K562 (cell line): Measurements from ENCODE around the gene HP. TPM values are rescaled to one million over a fixed set of nuclear protein-coding genes. Genes with fewer than 3 reads are reported as not detected.
A peak's percentile ranks its signal among the peaks of the same experiment; 100 is the strongest.

Experiments
- ATAC-seq: fragments of 200-7000 bp; cut with Tn5 transposase; 3 replicates; pipeline ENCODE4 v1.9.1; 2020; ENCODE audit warnings: moderate library complexity
- BruUV-seq: library from RNA; stranded (reverse); fragments of 400-500 nt; replicated peaks from 2 replicates; lab custom pipeline; 2021; lab: Mats Ljungman, UMichigan
- CTCF ChIA-PET: fragments of 300-600 bp; formaldehyde crosslinking; extraction: SDS; loops from one replicate; lab custom pipeline; 2021; ENCODE audit warnings: low intra/inter-chr PET ratio; lab: Yijun Ruan, JAX
- POLR2A ChIA-PET: fragments of 300-600, 350-650 bp; sonication (Branson Sonifier 250); formaldehyde crosslinking; extraction: SDS; loops from one replicate; lab custom pipeline; 2021; ENCODE audit warnings: antibody characterized with exemption, inconsistent platforms; lab: Yijun Ruan, JAX
- DNase-seq, 4 experiments: peaks; one replicate each; pipeline versions ENCODE4 v3.0.0 to v3.0.0-alpha.2; 2011 to 2018; ENCODE audit warnings: low spot score in 3 of 4, mixed read lengths in 3 of 4; ENCODE audit errors: extremely low read depth in 1 of 4
- FAIRE-seq: peaks from 2 replicates; lab custom pipeline; 2011; peaks lifted over from hg19 to GRCh38; lab: Jason Lieb, UNC
- H2AFZ ChIP-seq: 2 replicates; pipeline ENCODE4 v1.6.0; 2011; ENCODE audit warnings: low read depth, low read length, control low read depth, inconsistent platforms
- H3K27ac ChIP-seq: fragments of 200-600 bp; 3 replicates; pipeline ENCODE4 v1.8.0; 2011; ENCODE audit warnings: low read depth, mild to moderate bottlenecking, control low read depth, inconsistent platforms, low read length, moderate library complexity, mixed read lengths; ENCODE audit errors: extremely low read depth
- H3K27me3 ChIP-seq, 2 experiments: fragments of 300-600 bp in 1 of 2; 2 replicates in 1 of 2; 3 replicates in 1 of 2; pipeline versions ENCODE4 v1.6.0 to v1.8.0; 2011; ENCODE audit warnings: inconsistent platforms in 2 of 2, low read length in 2 of 2, mild to moderate bottlenecking in 1 of 2, mixed read lengths in 1 of 2, moderate library complexity in 1 of 2; ENCODE audit not compliant: control insufficient read depth in 2 of 2, insufficient read depth in 2 of 2
- H3K36me3 ChIP-seq: fragments of 300-600 bp; 3 replicates; pipeline ENCODE4 v1.8.0; 2011; ENCODE audit warnings: mild to moderate bottlenecking, low read length, inconsistent platforms; ENCODE audit not compliant: control insufficient read depth, insufficient read depth
- H3K4me1 ChIP-seq, 2 experiments: fragments of 200-600 bp in 1 of 2; replicated peaks in 1 of 2; 2 replicates in 1 of 2; 3 replicates in 1 of 2; pipeline versions ENCODE4 v1.5.1 to v1.8.0; 2011; ENCODE audit warnings: inconsistent platforms in 2 of 2, low read length in 2 of 2, mild to moderate bottlenecking in 1 of 2, mixed read lengths in 1 of 2, moderate library complexity in 1 of 2; ENCODE audit not compliant: control insufficient read depth in 2 of 2, insufficient read depth in 2 of 2
- H3K4me2 ChIP-seq: 2 replicates; pipeline ENCODE4 v1.6.1; 2011; ENCODE audit warnings: low read length, control low read depth, inconsistent platforms, mixed read lengths; ENCODE audit not compliant: insufficient read depth
- H3K4me3 ChIP-seq: fragments of 200-600 bp; sonication (generic), shearing (Covaris generic); 2 replicates; pipeline ENCODE4 v1.5.1; 2016; ENCODE audit warnings: control low read depth, inconsistent platforms
- H3K79me2 ChIP-seq: fragments of 200-600 bp; 3 replicates; pipeline ENCODE4 v1.8.0; 2011; ENCODE audit warnings: low read length, inconsistent platforms; ENCODE audit not compliant: control insufficient read depth, insufficient read depth
- H3K9ac ChIP-seq, 2 experiments: 2 replicates each; pipeline versions ENCODE4 v1.6.0 to v1.6.1; 2011; ENCODE audit warnings: low read depth in 2 of 2, low read length in 2 of 2, control low read depth in 1 of 2, inconsistent platforms in 1 of 2, mild to moderate bottlenecking in 1 of 2, mixed read lengths in 1 of 2; ENCODE audit not compliant: insufficient read depth in 1 of 2
- H3K9me1 ChIP-seq: one replicate; pipeline ENCODE4 v1.6.0; 2011; ENCODE audit warnings: inconsistent platforms, mild to moderate bottlenecking, low read length, moderate library complexity; ENCODE audit not compliant: control insufficient read depth, insufficient read depth
- H3K9me3 ChIP-seq: replicated peaks from 2 replicates; pipeline ENCODE4 v1.5.1; 2011; ENCODE audit warnings: low read depth, low read length, inconsistent platforms; ENCODE audit not compliant: control insufficient read depth, insufficient read depth
- H4K20me1 ChIP-seq: replicated peaks from 2 replicates; pipeline ENCODE4 v1.6.1; 2011; ENCODE audit warnings: low read length, inconsistent platforms, mixed read lengths; ENCODE audit not compliant: control insufficient read depth, insufficient read depth
- IFI16 ChIP-seq: fragments of 250-450 bp; sonication (Bioruptor Pico); IDR thresholded peaks from 2 replicates; pipeline ENCODE4 v2.1.2; 2022; ENCODE audit warnings: mild to moderate bottlenecking, inconsistent platforms
- MTA1 ChIP-seq: fragments of 450-650 bp; IDR thresholded peaks from 2 replicates; pipeline ENCODE4 v1.6.1; 2017; ENCODE audit warnings: borderline replicate concordance
- RBFOX2 ChIP-seq: fragments of 200-400 bp; formaldehyde crosslinking; IDR thresholded peaks from 2 replicates; pipeline ENCODE4 v1.6.1; 2017; ENCODE audit warnings: low read depth, mild to moderate bottlenecking, low read length, moderate library complexity
- SNIP1 ChIP-seq: fragments of 450-650 bp; IDR thresholded peaks from 2 replicates; pipeline ENCODE4 v1.7.1; 2017; ENCODE audit warnings: low read depth, mild to moderate bottlenecking
- TAF15 ChIP-seq: fragments of 200-400 bp; formaldehyde crosslinking; IDR thresholded peaks from 2 replicates; pipeline ENCODE4 v1.6.1; 2017; ENCODE audit warnings: mild to moderate bottlenecking, low read depth, low read length, moderate library complexity
- ZNF121 ChIP-seq: sonication (generic); formaldehyde crosslinking; conservative IDR thresholded peaks from 2 replicates; pipeline ENCODE4 v1.8.0; 2022; ENCODE audit warnings: missing genetic modification reagents
- ZNF696 ChIP-seq: fragments of 250-450 bp; sonication (Bioruptor Pico); conservative IDR thresholded peaks from 2 replicates; pipeline ENCODE4 v1.4.0; 2020; ENCODE audit warnings: mild to moderate bottlenecking, moderate library complexity
- WGBS: fragments of 100-300 bp; shearing (Covaris generic); methylation state at CpG from one replicate; pipeline ENCODE4 v1.1.6; 2016; ENCODE audit warnings: low coverage, mixed read lengths; ENCODE audit not compliant: insufficient coverage; ENCODE audit errors: missing lambda C conversion rate; 5-methylcytosine and 5-hydroxymethylcytosine counted together
- in situ Hi-C: fragments of 300-500 bp; cut with MboI; formaldehyde crosslinking; loops from 4 replicates; pipeline ENCODE4 v1.15.0; 2018; ENCODE audit warnings: inconsistent platforms, mixed read lengths
- intact Hi-C: fragments of 100-400 bp; cut with micrococcal nuclease; formaldehyde crosslinking; loops from 2 replicates; pipeline ENCODE4 v1.14.2; 2022
- polyA plus RNA-seq, 8 experiments: library from polyadenylated mRNA; depleted of rRNA in 4 of 8; stranded (reverse) in 5 of 8; unstranded in 3 of 8; fragments of >200 nt; fragmentation: Nextera tagmentation in 2 of 8; fragmentation: Illumina TruSeq in 1 of 8; extraction: Ambion mirVana in 2 of 8; extraction: Trizol in 1 of 8; gene quantifications; 2 replicates each; pipeline versions ENCODE4 v1.2.1 to v1.2.3, GENCODE V29; 2011 to 2014; ENCODE audit warnings: inconsistent platforms in 1 of 8, missing spikeins in 1 of 8
- total RNA-seq, 7 experiments: library from RNA; depleted of rRNA in 6 of 7; stranded (reverse); fragments of >200 nt in 6 of 7; fragmentation: Illumina TruSeq in 2 of 7; extraction: Trizol in 2 of 7; gene quantifications; 2 replicates each; pipeline versions ENCODE4 v1.2.1 to v1.2.3, GENCODE V29; 2011 to 2021; ENCODE audit warnings: low replicate concordance in 1 of 7

HP gene
- total and polyA plus RNA-seq, 9 of the 15 experiments (the other 6 are each of a cell fraction or from before 2014, with no cell fraction given), result 0.04 to 8.7 TPM; not detected in 7

DNA sequence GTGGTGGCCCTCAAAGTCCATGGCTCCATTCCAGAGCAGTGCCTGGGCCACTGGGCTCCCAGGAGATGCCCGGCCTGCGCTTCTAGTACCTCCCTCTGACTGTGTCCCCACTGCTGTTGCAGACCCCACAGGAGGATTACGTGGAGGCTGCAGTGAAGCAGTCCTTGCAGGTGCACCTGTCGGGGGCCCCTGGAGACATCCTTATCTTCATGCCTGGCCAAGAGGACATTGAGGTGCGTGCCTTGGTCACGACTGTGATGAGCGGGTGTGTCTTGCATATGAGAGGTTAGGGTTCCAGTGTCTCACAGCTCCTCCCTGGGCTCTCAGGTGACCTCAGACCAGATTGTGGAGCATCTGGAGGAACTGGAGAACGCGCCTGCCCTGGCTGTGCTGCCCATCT is 50.6 kb downstream of the HP start:
- POLR2A ChIA-PET, result interaction anchor here (0.6 kb wide), 1 partner anchor 23 kb away, joined by 3 read pairs; no protein-coding TSS in a partner anchor
- Histone ChIP-seq H3K79me2 (no peaks in the 10 kb centered on the region), H3K9me1 (no peaks in the 10 kb centered on the region), H3K9ac (no peak overlapping the region), H3K4me1 (no peaks in the 10 kb centered on the region), H3K4me3 (no peak overlapping the region), H3K4me2 (no peak overlapping the region), H3K9me3 (no peaks in the 10 kb centered on the region), H2AFZ (no peak overlapping the region), H3K27ac (no peak overlapping the region), H4K20me1 (no peaks in the 10 kb centered on the region), H3K36me3 (peaks cover 98% of the 10 kb centered on the region), H3K27me3 (no peaks in the 10 kb centered on the region)
- TF ChIP-seq SNIP1, result no peak
- no peak for TF ChIP-seq TAF15
- TF ChIP-seq ZNF121 (CRISPR knock-in tag), result no peak
- no peak for TF ChIP-seq MTA1
- TF ChIP-seq ZNF696 (CRISPR knock-in tag), result no peak
- CTCF ChIA-PET, result no interaction called here
- no TSS peak for BruUV-seq
- FAIRE-seq, result no peak
- intact Hi-C loops (no loop called here), in situ Hi-C loops (loop anchor here (5.0 kb wide), 1 partner anchor 38 kb away; no protein-coding TSS in a partner anchor)
- DNase-seq, result no peak
- 99% methylated on average over 8 of the region's 9 CpGs for WGBS
- no peak for ATAC-seq

DNA sequence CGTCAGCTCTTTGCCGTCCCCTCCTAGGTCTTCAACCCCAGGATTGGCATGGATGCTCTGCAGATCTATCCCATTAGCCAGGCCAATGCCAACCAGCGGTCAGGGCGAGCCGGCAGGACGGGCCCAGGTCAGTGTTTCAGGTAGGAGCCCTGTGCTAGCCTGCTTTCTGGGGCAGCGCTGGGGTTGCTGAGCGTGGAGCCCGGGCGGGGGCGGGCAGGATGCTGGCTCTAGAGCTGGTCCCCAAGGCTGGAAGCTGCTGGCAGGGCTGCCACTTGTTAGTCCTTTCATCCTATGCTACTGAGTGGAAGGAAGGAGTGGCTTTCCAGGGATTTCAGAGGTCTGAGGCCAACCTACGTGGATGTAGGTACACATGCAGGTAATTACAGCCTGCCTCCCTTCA is 51.7 kb downstream of the HP start:
- H3K27me3 ChIP-seq, result no peaks in the 10 kb centered on the region
- no peak overlapping the region for H3K27ac ChIP-seq
- no peak for TF ChIP-seq IFI16
- TF ChIP-seq RBFOX2, result 0 out of 2 replicates have a peak, but pooled peaks have one; percentile 14
- H4K20me1 ChIP-seq, result no peaks in the 10 kb centered on the region
- DNase-seq, result no peak
- BruUV-seq, result no TSS peak
- H3K79me2 ChIP-seq, result no peaks in the 10 kb centered on the region
- intact Hi-C loops (no loop called here), in situ Hi-C loops (no loop called here)
- FAIRE-seq, result no peak
- no peak overlapping the region for H3K4me2 ChIP-seq
- no peak overlapping the region for H2AFZ ChIP-seq
- H3K9me1 ChIP-seq, result peaks cover 3% of the 10 kb centered on the region
- ATAC-seq, result no peak
- no peaks in the 10 kb centered on the region for H3K9me3 ChIP-seq
- H3K4me3 ChIP-seq, result no peak overlapping the region
- WGBS, result 94% methylated on average over 11 of the region's 12 CpGs
- ChIA-PET POLR2A (no interaction called here), CTCF (no interaction called here)
- H3K4me1 ChIP-seq, result peaks cover 0 to 4% of the 10 kb centered on the region in 2 experiments; a peak in 1 of 5 replicates
- H3K9ac ChIP-seq, result no peak overlapping the region
- peaks cover 98% of the 10 kb centered on the region for H3K36me3 ChIP-seq
